ENCODE results near the gene GLT8D2. TPM values are rescaled to one million over a fixed set of nuclear protein-coding genes. Genes with fewer than 3 reads are reported as not detected.
"Not testable (repeated sequence)": the region's sequence is repeated elsewhere in the genome, so short reads cannot be mapped to it uniquely, and the experiment has no call there.

GLT8D2 gene
- total RNA-seq, 2 donors from 2014 or later = 3.1 to 11.2 TPM

- no peaks in the 10 kb centered on the region for H3K36me3 ChIP-seq
- H3K4me3 ChIP-seq = peak overlapping the region in 1 of 2 donors; percentile 24
- TF ChIP-seq POLR2A (IDR thresholded peaks at IDR 0.05) (no peak), CTCF (IDR thresholded peaks at IDR 0.05) (no peak), POLR2AphosphoS5 (IDR thresholded peaks at IDR 0.05) (no peak)
- no peak for DNase-seq (ENCODE audit: low spot score)
- no peaks in the 10 kb centered on the region for H3K4me1 ChIP-seq (replicated peaks)
- H3K27ac ChIP-seq = no peak overlapping the region
- no peaks in the 10 kb centered on the region for H3K9me3 ChIP-seq
- 59% methylated on average over 3 of the region's 3 CpGs for WGBS
- H3K27me3 ChIP-seq (replicated peaks; ENCODE audit: insufficient read depth) = no peaks in the 10 kb centered on the region
- intact Hi-C loops (cut with DNase I) = no loop called here
These were observed 1.2 kb downstream of the GLT8D2 start for GRCh38 chr12:104048811-104049210.

- Histone ChIP-seq H3K27me3 (replicated peaks; ENCODE audit: insufficient read depth) (no peaks in the 10 kb centered on the region), H3K4me3 (no peak overlapping the region), H3K4me1 (replicated peaks) (no peaks in the 10 kb centered on the region), H3K27ac (no peak overlapping the region), H3K36me3 (no peaks in the 10 kb centered on the region), H3K9me3 (no peaks in the 10 kb centered on the region)
- DNase-seq (ENCODE audit: low spot score) = no peak
- TF ChIP-seq POLR2A (IDR thresholded peaks at IDR 0.05) = no peak
- no peak for TF ChIP-seq POLR2AphosphoS5 (IDR thresholded peaks at IDR 0.05)
- no peak for TF ChIP-seq CTCF (IDR thresholded peaks at IDR 0.05)
- intact Hi-C loops (cut with DNase I) = no loop called here
- WGBS = 88% methylated on average over 5 of the region's 5 CpGs
These were observed 1.8 kb downstream of the GLT8D2 start for GRCh38 chr12:104048162-104048561.

GRCh38 chr12:104046306-104046705, 3.7 kb downstream of the GLT8D2 start:
- H3K9me3 ChIP-seq = no peaks in the 10 kb centered on the region
- H3K4me3 ChIP-seq = no peak overlapping the region
- H3K36me3 ChIP-seq = no peaks in the 10 kb centered on the region
- TF ChIP-seq POLR2AphosphoS5 (IDR thresholded peaks at IDR 0.05) = no peak
- no peak for TF ChIP-seq POLR2A (IDR thresholded peaks at IDR 0.05)
- TF ChIP-seq CTCF (IDR thresholded peaks at IDR 0.05) = no peak
- intact Hi-C loops (cut with DNase I) = no loop called here
- H3K4me1 ChIP-seq (replicated peaks) = no peaks in the 10 kb centered on the region
- WGBS = 96% methylated on average over 4 of the region's 4 CpGs
- no peak overlapping the region for H3K27ac ChIP-seq
- no peak for DNase-seq (ENCODE audit: low spot score)
- H3K27me3 ChIP-seq (replicated peaks; ENCODE audit: insufficient read depth) = no peaks in the 10 kb centered on the region

- intact Hi-C loops (cut with DNase I) = no loop called here
- 95% methylated on average over 3 of the region's 3 CpGs for WGBS
- TF ChIP-seq CTCF (IDR thresholded peaks at IDR 0.05) (no peak), POLR2A (IDR thresholded peaks at IDR 0.05) (no peak), POLR2AphosphoS5 (IDR thresholded peaks at IDR 0.05) (no peak)
- Histone ChIP-seq H3K27ac (no peak overlapping the region), H3K36me3 (no peaks in the 10 kb centered on the region), H3K4me3 (no peak overlapping the region), H3K27me3 (replicated peaks; ENCODE audit: insufficient read depth) (no peaks in the 10 kb centered on the region), H3K9me3 (no peaks in the 10 kb centered on the region), H3K4me1 (replicated peaks) (no peaks in the 10 kb centered on the region)
- no peak for DNase-seq (ENCODE audit: low spot score)
These were observed 5.8 kb downstream of the GLT8D2 start for GRCh38 chr12:104044158-104044557.

GRCh38 chr12:104042580-104042979, 7.4 kb downstream of the GLT8D2 start:
- intact Hi-C loops (cut with DNase I) = no loop called here
- H3K9me3 ChIP-seq = no peaks in the 10 kb centered on the region
- DNase-seq (ENCODE audit: low spot score) = no peak
- H3K4me1 ChIP-seq (replicated peaks) = no peaks in the 10 kb centered on the region
- TF ChIP-seq POLR2A (IDR thresholded peaks at IDR 0.05) (no peak), POLR2AphosphoS5 (IDR thresholded peaks at IDR 0.05) (no peak), CTCF (IDR thresholded peaks at IDR 0.05) (no peak)
- H3K27ac ChIP-seq = no peak overlapping the region
- H3K27me3 ChIP-seq (replicated peaks; ENCODE audit: insufficient read depth) = no peaks in the 10 kb centered on the region
- H3K4me3 ChIP-seq = no peak overlapping the region
- 80% methylated on average over 1 of the region's 1 CpG for WGBS
- H3K36me3 ChIP-seq = no peaks in the 10 kb centered on the region

GRCh38 chr12:104039769-104040168, 10.2 kb downstream of the GLT8D2 start:
- H3K4me3 ChIP-seq; H3K4me1 ChIP-seq (replicated peaks); H3K9me3 ChIP-seq; intact Hi-C loops (cut with DNase I); DNase-seq (ENCODE audit: low spot score); H3K27me3 ChIP-seq (replicated peaks; ENCODE audit: insufficient read depth); H3K36me3 ChIP-seq; H3K27ac ChIP-seq: not testable (repeated sequence)
- WGBS = 83% methylated on average over 1 of the region's 1 CpG

- H3K27me3 ChIP-seq (replicated peaks; ENCODE audit: insufficient read depth); H3K4me3 ChIP-seq; H3K36me3 ChIP-seq; intact Hi-C loops (cut with DNase I); H3K27ac ChIP-seq; DNase-seq (ENCODE audit: low spot score); H3K9me3 ChIP-seq; H3K4me1 ChIP-seq (replicated peaks): not testable (repeated sequence)
- WGBS = 98% methylated on average over 2 of the region's 2 CpGs
These were observed 13.8 kb downstream of the GLT8D2 start for GRCh38 chr12:104036143-104036542.

- H3K4me3 ChIP-seq; intact Hi-C loops (cut with DNase I); DNase-seq (ENCODE audit: low spot score); H3K4me1 ChIP-seq (replicated peaks); H3K27ac ChIP-seq; H3K9me3 ChIP-seq; H3K36me3 ChIP-seq; H3K27me3 ChIP-seq (replicated peaks; ENCODE audit: insufficient read depth): not testable (repeated sequence)
- WGBS = 92% methylated on average over 11 of the region's 27 CpGs
These were observed 19.4 kb downstream of the GLT8D2 start for GRCh38 chr12:104030596-104030995.

All from prostate gland (tissue), 2 donors.